VCaP (cell line): Measurements from ENCODE around the gene CFAP77.

Experiments
- H3K27ac ChIP-seq: fragments of 450-650 bp; 2 replicates; pipeline ENCODE4 v1.5.1; 2017
- TF ChIP-seq, protein P1 (sequence below): fragments of 450-650 bp; conservative IDR thresholded peaks from 2 replicates; pipeline ENCODE4 v1.5.1; 2017; ENCODE audit warnings: mild to moderate bottlenecking, moderate library complexity

CFAP77 gene

DNA sequence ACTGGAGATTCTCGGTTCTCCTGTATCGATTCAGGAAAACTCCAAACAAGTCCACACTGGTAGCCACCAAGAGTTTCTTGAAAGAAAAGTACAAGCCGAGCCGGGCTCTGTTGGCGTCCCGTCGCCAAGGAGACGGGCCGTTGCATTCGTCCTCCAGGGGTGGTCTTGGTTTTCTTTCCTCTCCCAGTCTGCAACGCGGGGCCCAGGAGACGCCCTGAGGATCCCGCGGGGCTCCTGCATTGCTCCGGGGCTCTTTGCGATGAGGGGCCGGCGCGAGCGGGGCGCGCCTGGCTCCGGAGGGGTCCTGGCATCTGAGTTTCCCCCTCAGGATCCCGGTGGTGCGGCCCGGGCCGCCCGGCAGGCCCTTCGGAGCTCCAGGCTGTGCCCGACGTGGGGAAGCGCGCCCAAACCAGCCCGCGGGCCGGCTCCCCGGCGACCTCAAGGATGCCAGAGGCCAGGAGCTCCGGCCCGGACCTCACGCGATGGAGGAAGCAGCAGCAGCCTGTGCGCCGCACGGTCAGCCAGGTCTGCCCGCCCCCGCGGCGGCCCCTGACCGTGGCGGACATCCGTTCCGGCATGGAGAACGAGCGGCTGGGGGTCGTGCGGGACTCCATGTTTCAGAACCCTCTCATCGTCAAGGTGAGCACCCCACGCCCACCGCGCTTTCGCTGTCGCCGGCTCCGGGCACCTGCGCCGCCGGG, at the start of gene CFAP77:
CFAP77 (plus strand) TSS at position 384 of the 701 bp plus-strand sequence; CDS start at position 445, 61 bp downstream.
- TF ChIP-seq, protein P1, sequence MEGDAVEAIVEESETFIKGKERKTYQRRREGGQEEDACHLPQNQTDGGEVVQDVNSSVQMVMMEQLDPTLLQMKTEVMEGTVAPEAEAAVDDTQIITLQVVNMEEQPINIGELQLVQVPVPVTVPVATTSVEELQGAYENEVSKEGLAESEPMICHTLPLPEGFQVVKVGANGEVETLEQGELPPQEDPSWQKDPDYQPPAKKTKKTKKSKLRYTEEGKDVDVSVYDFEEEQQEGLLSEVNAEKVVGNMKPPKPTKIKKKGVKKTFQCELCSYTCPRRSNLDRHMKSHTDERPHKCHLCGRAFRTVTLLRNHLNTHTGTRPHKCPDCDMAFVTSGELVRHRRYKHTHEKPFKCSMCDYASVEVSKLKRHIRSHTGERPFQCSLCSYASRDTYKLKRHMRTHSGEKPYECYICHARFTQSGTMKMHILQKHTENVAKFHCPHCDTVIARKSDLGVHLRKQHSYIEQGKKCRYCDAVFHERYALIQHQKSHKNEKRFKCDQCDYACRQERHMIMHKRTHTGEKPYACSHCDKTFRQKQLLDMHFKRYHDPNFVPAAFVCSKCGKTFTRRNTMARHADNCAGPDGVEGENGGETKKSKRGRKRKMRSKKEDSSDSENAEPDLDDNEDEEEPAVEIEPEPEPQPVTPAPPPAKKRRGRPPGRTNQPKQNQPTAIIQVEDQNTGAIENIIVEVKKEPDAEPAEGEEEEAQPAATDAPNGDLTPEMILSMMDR: no peak
- H3K27ac ChIP-seq: peak within 1 kb of the TSS; percentile 87

DNA sequence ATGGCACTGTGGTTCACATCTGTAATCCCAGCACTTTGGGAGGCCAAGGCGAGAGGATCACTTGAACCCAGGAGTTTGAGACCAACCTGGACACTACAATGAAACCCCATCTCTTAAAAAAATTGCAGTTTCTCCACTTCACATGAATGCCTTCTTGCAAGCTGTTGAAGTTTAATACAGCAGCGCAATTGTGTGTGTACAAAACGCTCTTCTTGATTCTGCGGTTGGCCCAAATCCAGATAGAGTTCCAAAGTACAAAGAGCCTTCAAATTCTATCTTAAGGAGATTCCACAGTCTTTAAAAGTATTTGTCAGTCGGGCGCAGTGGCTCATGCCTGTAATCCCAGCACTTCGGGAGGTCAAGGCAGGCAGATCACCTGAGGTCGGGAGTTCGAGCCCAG, 45.9 kb upstream of the CFAP77 start:
- TF ChIP-seq, protein P1: no peak
- H3K27ac ChIP-seq: no peak overlapping the region

DNA sequence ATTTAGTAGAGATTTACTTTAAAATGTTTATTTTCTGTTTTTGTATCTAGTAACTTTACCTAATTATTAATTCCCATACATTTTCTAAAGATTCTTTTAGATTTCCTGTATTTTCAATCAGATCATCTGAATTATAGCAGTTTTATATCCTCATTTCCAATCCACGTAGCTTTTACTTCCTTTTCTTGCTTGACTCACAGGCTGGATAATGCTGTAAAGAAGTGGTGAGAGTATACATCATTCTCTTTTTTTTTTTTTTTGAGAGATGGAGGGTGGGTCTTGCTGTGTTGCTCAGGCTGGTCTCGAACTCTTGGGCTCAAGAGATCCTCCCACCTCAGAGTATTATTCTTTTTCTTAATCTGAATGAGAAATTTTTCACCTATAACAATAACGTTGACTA, 44.0 kb upstream of the CFAP77 start:
- TF ChIP-seq, protein P1: no peak
- H3K27ac ChIP-seq: no peak overlapping the region

DNA sequence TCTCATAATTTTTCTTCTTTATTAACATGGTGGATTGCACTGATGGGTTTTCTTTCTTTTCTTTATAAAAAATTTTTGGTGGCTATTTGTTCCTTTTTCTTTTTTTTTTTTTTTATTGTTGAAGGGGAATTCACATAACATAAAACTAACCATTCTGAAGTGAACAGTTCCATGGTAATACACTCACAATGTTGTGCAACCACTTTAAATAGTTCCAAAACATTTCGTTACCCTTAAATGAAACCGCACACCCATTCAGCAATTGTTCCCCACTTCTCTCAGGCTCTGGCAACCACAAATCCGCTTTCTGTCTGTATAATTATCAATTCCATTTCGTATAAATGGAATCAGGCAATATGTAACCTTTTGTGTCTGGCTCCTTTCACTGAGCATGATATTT, 43.5 kb upstream of the CFAP77 start:
- TF ChIP-seq, protein P1: no peak
- H3K27ac ChIP-seq: peak overlapping the region; percentile 15; the same call in 1 of the 2 replicates

DNA sequence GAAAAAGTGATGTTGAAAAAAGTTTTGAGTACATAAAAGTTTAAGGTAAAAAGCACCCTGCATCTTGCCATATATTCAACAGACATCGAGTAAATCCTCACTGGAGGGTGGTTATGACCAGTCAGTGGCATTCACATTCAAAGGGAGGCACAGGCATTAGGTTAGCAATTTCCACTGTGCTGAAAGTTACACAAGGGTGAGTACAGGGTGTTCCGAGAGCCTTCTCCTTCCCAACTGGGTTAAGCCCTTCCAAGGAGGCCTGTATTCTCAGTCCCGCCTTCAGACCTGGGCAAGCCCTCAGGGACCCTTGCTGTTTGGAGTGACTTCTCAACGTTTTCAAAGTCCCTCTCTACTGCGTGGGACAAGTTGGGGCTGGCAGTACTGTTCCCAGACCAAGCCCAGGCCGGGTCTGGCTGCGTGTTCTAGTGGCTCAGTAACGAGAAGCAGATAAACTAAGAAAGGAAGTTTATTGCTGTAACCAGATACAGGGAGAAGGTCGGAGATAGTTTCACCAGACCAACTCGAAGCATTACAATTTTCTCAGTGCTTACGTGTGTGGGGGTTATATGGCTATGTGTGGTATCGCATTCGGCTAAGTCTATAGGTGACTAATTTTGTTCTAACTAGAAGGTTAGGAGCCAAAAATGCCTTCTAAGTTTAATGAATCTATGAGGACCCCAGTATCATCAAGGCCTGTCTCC, 42.2 kb upstream of the CFAP77 start:
- H3K27ac ChIP-seq: peak overlapping the region; percentile 15; the same call in 1 of the 2 replicates
- TF ChIP-seq, protein P1: no peak

DNA sequence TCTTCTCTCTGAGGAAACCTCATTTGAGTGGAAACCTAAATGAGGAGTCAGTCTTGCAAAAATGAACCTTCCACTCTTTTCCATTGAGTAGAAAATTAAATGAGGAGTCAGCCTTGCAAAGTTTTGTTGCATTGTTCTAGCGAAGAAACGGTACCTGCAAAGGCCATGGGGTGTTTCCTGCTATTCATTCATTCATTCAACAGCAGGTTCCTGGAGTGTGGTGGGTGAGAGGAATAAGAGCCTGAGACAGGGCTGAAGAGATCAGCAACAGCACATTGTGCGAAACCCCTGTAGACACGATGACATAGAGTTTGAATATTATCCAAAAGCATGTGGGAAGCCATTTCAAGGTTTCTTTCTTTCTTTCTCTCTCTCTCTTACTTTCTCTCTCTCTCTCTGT, 40.6 kb upstream of the CFAP77 start:
- no peak overlapping the region for H3K27ac ChIP-seq
- TF ChIP-seq, protein P1: no peak

DNA sequence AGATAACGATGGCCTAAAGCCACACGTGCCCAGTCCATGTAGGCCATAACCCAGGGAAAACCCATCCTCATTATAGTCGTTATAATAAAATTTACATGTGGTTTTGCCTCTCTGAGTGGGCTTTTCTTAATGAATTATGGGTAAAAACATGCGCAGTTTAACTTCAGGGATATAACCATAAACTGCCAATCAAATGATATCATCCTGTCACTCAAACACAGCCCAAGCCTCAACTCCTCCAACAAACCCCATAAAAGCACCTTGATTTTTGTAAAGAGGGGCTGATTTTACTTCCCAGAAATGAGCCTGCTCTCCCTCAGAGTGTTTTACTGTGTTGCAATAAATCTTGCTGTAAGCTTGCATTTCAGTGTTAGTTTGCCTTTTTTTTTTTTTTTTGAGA, 39.4 kb upstream of the CFAP77 start:
- H3K27ac ChIP-seq: peak overlapping the region; percentile 96; the same call in 1 of the 2 replicates
- TF ChIP-seq, protein P1: no peak
